Esophagus muscularis mucosa (tissue), 3 donors: ENCODE data around the gene GTF2IRD1.

Experiments
- CTCF ChIP-seq, 3 experiments: fragments of 200-600 bp in 2 of 3; fragments of 450-650 bp in 1 of 3; sonication (generic) in 2 of 3; IDR thresholded peaks; one replicate each; pipeline ENCODE4 v1.5.1; 2017 to 2019; ENCODE audit warnings: antibody characterized with exemption in 3 of 3, mild to moderate bottlenecking in 2 of 3, moderate library complexity in 1 of 3
- POLR2AphosphoS5 ChIP-seq, 2 donors: sonication (generic); formaldehyde crosslinking; IDR thresholded peaks; one replicate each; pipeline ENCODE4 v1.6.1; 2017; ENCODE audit warnings: antibody characterized with exemption in 2 of 2

GRCh38 chr7:74457007-74457406 is 3.3 kb downstream of the GTF2IRD1 start:
- TF ChIP-seq POLR2AphosphoS5 (IDR thresholded peaks at IDR 0.05) (no peak), CTCF (IDR thresholded peaks at IDR 0.05) (no peak)
